Pancreas (tissue), 10 donors: ENCODE results near the gene CCBE1. TPM values are rescaled to one million over a fixed set of nuclear protein-coding genes. Genes with fewer than 3 reads are reported as not detected.

Experiments used
- ATAC-seq, 4 donors: fragments of 200-7000 bp; cut with Tn5 transposase; one replicate each; pipeline versions ENCODE4 v1.8.0 to v1.9.1; 2020; ENCODE audit warnings: mild to moderate bottlenecking in 4 of 4, moderate library complexity in 4 of 4
- DNase-seq, 6 donors: peaks; one replicate each; pipeline ENCODE4 v3.0.0-alpha.2; 2020
- FAIRE-seq: peaks from 2 replicates; lab custom pipeline; 2012; peaks lifted over from hg19 to GRCh38; lab: Jason Lieb, UNC
- H3K27ac ChIP-seq, 4 donors: fragments of 200-600 bp; sonication (generic); 1 replicate in 3 of 4; 2 replicates in 1 of 4; pipeline versions ENCODE4 v1.5.0 to v1.8.0; 2020
- H3K27me3 ChIP-seq, 4 donors: fragments of 200-600 bp; one replicate each; pipeline ENCODE4 v1.8.0; 2021
- H3K36me3 ChIP-seq, 3 donors: fragments of 200-600 bp; sonication (generic) in 1 of 3; one replicate each; pipeline versions ENCODE4 v1.5.0 to v1.8.0; 2020 to 2021
- H3K4me1 ChIP-seq, 3 donors: fragments of 200-600 bp; one replicate each; pipeline ENCODE4 v1.8.0; 2021
- H3K4me3 ChIP-seq, 4 donors: fragments of 200-600 bp; sonication (generic) in 2 of 4; one replicate each; pipeline versions ENCODE4 v1.5.0 to v1.8.0; 2020 to 2021
- H3K9me3 ChIP-seq, 4 donors: fragments of 200-600 bp; one replicate each; pipeline ENCODE4 v1.8.0; 2021
- CTCF ChIP-seq, 4 donors: fragments of 200-600 bp; sonication (generic) in 3 of 4; IDR thresholded peaks; one replicate each; pipeline versions ENCODE4 v1.5.0 to v1.8.0; 2021; ENCODE audit warnings: antibody characterized with exemption in 4 of 4
- WGBS, 2 donors: extraction: QIAGEN DNeasy Blood & Tissue Kit; methylation state at CpG; one replicate each; pipeline ENCODE4 v1.1.7; 2013; 5-methylcytosine and 5-hydroxymethylcytosine counted together
- intact Hi-C, 3 donors: fragments of 100-400 bp; cut with DNase I; formaldehyde crosslinking; loops; one replicate each; pipeline versions ENCODE4 v1.11.1 to v1.14.2; 2022
- polyA plus RNA-seq, 2 donors: library from polyadenylated mRNA; stranded (reverse); fragments of 200-250 nt; gene quantifications; one replicate each; pipeline ENCODE4 v1.2.3, GENCODE V29; 2013
- total RNA-seq, 6 donors: library from RNA; stranded (reverse); fragmentation: NEBNext Ultra II Directional in 4 of 6; extraction: Animal tissue kit (Norgen Biotek cat#: 25700) in 4 of 6; gene quantifications; one replicate each; pipeline versions ENCODE4 v1.2.1 to v1.2.4, GENCODE V29; 2021 to 2023
- donor health status: healthy with polysubstance abuse.
- donor health status: DM: no; HTN: no; CAD: no; lungs with moderate emphysema.
- donor health status: DM: no; HTN: no; CAD: no.
- donor health status: control.
- donor health status: control.
- donor health status: Bipolar disorder and iron deficiency.
- donor health status: DM: yes; HTN: yes; CAD: no.
- donor health status: DM: no; HTN: no; CAD: no.
- donor health status: DM: no; HTN: no; CAD: no.
- donor health status: DM: yes; HTN: yes; CAD: no.

CCBE1 gene
- total and polyA plus RNA-seq, 8 donors, result 0.08 to 1.5 (median 0.59) TPM

GRCh38 chr18:59718464-59719157 is 21.4 kb upstream of the CCBE1 start:
- no peak for DNase-seq
- Histone ChIP-seq H3K27me3 (no peaks in the 10 kb centered on the region), H3K27ac (no peak overlapping the region), H3K36me3 (no peaks in the 10 kb centered on the region), H3K9me3 (no peaks in the 10 kb centered on the region), H3K4me3 (no peak overlapping the region), H3K4me1 (no peaks in the 10 kb centered on the region)
- no peak for FAIRE-seq
- 36 to 52% methylated on average over 7 of the region's 7 CpGs for WGBS, 2 donors
- intact Hi-C loops, result no loop called here
- ATAC-seq, result no peak
- TF ChIP-seq CTCF (IDR thresholded peaks at IDR 0.05), result no peak

- ATAC-seq (no peak), FAIRE-seq (no peak), DNase-seq (no peak)
- Histone ChIP-seq H3K27ac (no peak overlapping the region), H3K36me3 (no peaks in the 10 kb centered on the region), H3K9me3 (no peaks in the 10 kb centered on the region), H3K4me1 (no peaks in the 10 kb centered on the region), H3K4me3 (no peak overlapping the region), H3K27me3 (no peaks in the 10 kb centered on the region)
- no peak for TF ChIP-seq CTCF (IDR thresholded peaks at IDR 0.05)
- WGBS, 2 donors, result 39 to 56% methylated on average over 3 of the region's 3 CpGs
- intact Hi-C loops, result no loop called here
These were observed 20.9 kb upstream of the CCBE1 start for GRCh38 chr18:59718108-59718463.

GRCh38 chr18:59717291-59717690 is 20.1 kb upstream of the CCBE1 start:
- H3K4me3 ChIP-seq, result no peak overlapping the region
- TF ChIP-seq CTCF (IDR thresholded peaks at IDR 0.05), result no peak
- 32 to 48% methylated on average over 2 of the region's 2 CpGs for WGBS, 2 donors
- H3K36me3 ChIP-seq, result no peaks in the 10 kb centered on the region
- no peak for DNase-seq
- FAIRE-seq, result no peak
- no peaks in the 10 kb centered on the region for H3K4me1 ChIP-seq
- no peak overlapping the region for H3K27ac ChIP-seq
- H3K27me3 ChIP-seq, result no peaks in the 10 kb centered on the region
- intact Hi-C loops, result no loop called here
- no peaks in the 10 kb centered on the region for H3K9me3 ChIP-seq
- ATAC-seq, result no peak

GRCh38 chr18:59715966-59716369 is 18.7 kb upstream of the CCBE1 start:
- FAIRE-seq, result no peak

More at GRCh38 chr18:59715966-59716369, 18.7 kb upstream of the CCBE1 start:
- no peak for TF ChIP-seq CTCF (IDR thresholded peaks at IDR 0.05)
- Histone ChIP-seq H3K4me1 (no peaks in the 10 kb centered on the region), H3K9me3 (no peaks in the 10 kb centered on the region), H3K27me3 (no peaks in the 10 kb centered on the region), H3K36me3 (no peaks in the 10 kb centered on the region), H3K4me3 (no peak overlapping the region), H3K27ac (no peak overlapping the region)
- DNase-seq, result no peak
- intact Hi-C loops, result no loop called here
- ATAC-seq, result no peak
- WGBS, 2 donors, result 34 to 39% methylated on average over 2 of the region's 2 CpGs
